Gastrocnemius medialis (tissue), 4 donors: ENCODE results near the gene MAST4.

Experiments used
- CTCF ChIP-seq, 5 experiments: fragments of 450-650 bp in 3 of 5; fragments of 200-600 bp in 2 of 5; sonication (generic) in 2 of 5; IDR thresholded peaks in 4 of 5; conservative IDR thresholded peaks in 1 of 5; 1 replicate in 4 of 5; 2 replicates in 1 of 5; pipeline ENCODE4 v1.5.1; 2016 to 2019; ENCODE audit warnings: antibody characterized with exemption in 5 of 5, mild to moderate bottlenecking in 3 of 5, moderate library complexity in 3 of 5
- POLR2A ChIP-seq, 2 donors: fragments of 450-650 bp; IDR thresholded peaks; one replicate each; pipeline ENCODE4 v1.6.1; 2017; ENCODE audit warnings: antibody characterized with exemption in 2 of 2, mild to moderate bottlenecking in 2 of 2, moderate library complexity in 2 of 2

- TF ChIP-seq CTCF (IDR thresholded peaks at IDR 0.05 in 4 of 5, conservative IDR thresholded peaks at IDR 0.05 in 1 of 5) (no peak), POLR2A (IDR thresholded peaks at IDR 0.05) (no peak)
Measured at GRCh38 chr5:66829826-66830225, 233.6 kb downstream of the MAST4 start.
